ENCODE results near the gene DNALI1.
"Not testable (repeated sequence)": the region's sequence is repeated elsewhere in the genome, so short reads cannot be mapped to it uniquely, and the experiment has no call there.

DNALI1 gene
- 0 to 0.09 reads per million in 2 donors for total RNA-seq

GRCh38 chr1:37556712-37557196 lies at the start of gene DNALI1:
TSS of gene DNALI1 (plus strand) at chr1:37556940. CDS start at chr1:37556995, 55 bp downstream.
- no peak for DNase-seq

GRCh38 chr1:37509181-37509580 lies 47.6 kb upstream of the DNALI1 start:
- no peak for DNase-seq

- DNase-seq = no peak
Measured at GRCh38 chr1:37513795-37514349, 42.9 kb upstream of the DNALI1 start.

GRCh38 chr1:37514350-37515184 lies 42.2 kb upstream of the DNALI1 start, which contains the start of gene MEAF6:
TSS of gene MEAF6 (minus strand) at chr1:37514766. CDS start at chr1:37514746, 20 bp downstream.
- DNase-seq = peak; percentile 80

- no peak for DNase-seq
Measured at GRCh38 chr1:37515185-37516034, 41.3 kb upstream of the DNALI1 start.

GRCh38 chr1:37517569-37517968 lies 39.2 kb upstream of the DNALI1 start:
- DNase-seq = no peak

GRCh38 chr1:37518241-37518640 lies 38.5 kb upstream of the DNALI1 start:
- not testable (repeated sequence) for DNase-seq

GRCh38 chr1:37518929-37519328 lies 37.8 kb upstream of the DNALI1 start:
- DNase-seq = not testable (repeated sequence)

- DNase-seq = no peak
Measured at GRCh38 chr1:37519613-37520012, 37.1 kb upstream of the DNALI1 start.

GRCh38 chr1:37529888-37530287 lies 26.9 kb upstream of the DNALI1 start:
- DNase-seq = not testable (repeated sequence)

GRCh38 chr1:37532418-37533156 lies 24.2 kb upstream of the DNALI1 start:
- not testable (repeated sequence) for DNase-seq

GRCh38 chr1:37533317-37534093 lies 23.2 kb upstream of the DNALI1 start:
- no peak for DNase-seq

- DNase-seq = no peak
Measured at GRCh38 chr1:37537378-37537777, 19.4 kb upstream of the DNALI1 start.

GRCh38 chr1:37539154-37539553 lies 17.6 kb upstream of the DNALI1 start:
- not testable (repeated sequence) for DNase-seq

GRCh38 chr1:37540036-37540785 lies 16.5 kb upstream of the DNALI1 start:
- no peak for DNase-seq

GRCh38 chr1:37544530-37544929 lies 12.2 kb upstream of the DNALI1 start:
- DNase-seq = no peak

- DNase-seq = no peak
Measured at GRCh38 chr1:37545019-37545418, 11.7 kb upstream of the DNALI1 start.

GRCh38 chr1:37549341-37549740 lies 7.4 kb upstream of the DNALI1 start:
- DNase-seq = no peak

- DNase-seq = no peak
Measured at GRCh38 chr1:37553598-37553926, 3.2 kb upstream of the DNALI1 start.

GRCh38 chr1:37553927-37554808 lies 2.6 kb upstream of the DNALI1 start, which contains the start of gene SNIP1:
TSS of gene SNIP1 (minus strand) at chr1:37554293. CDS start at chr1:37554229, 64 bp downstream.
- DNase-seq = peak; percentile 46
